HCT116 (cell line): Measurements from ENCODE around the gene RAI1. TPM values are rescaled to one million over a fixed set of nuclear protein-coding genes. Genes with fewer than 3 reads are reported as not detected.

Source experiments
- ATAC-seq: fragments of 200-7000 bp; cut with Tn5 transposase; 2 replicates; pipeline ENCODE4 v1.9.1; 2020; ENCODE audit warnings: mild to moderate bottlenecking, moderate library complexity
- BruUV-seq: library from RNA; stranded (reverse); fragments of 400-500 nt; replicated peaks from 2 replicates; lab custom pipeline; 2021; lab: Mats Ljungman, UMichigan
- CTCF ChIA-PET: fragments of 300-600 bp; sonication (Branson Sonifier 250); formaldehyde crosslinking; loops from one replicate; lab custom pipeline; 2021; ENCODE audit warnings: antibody characterized with exemption; lab: Charles Lee
- POLR2A ChIA-PET: fragments of 300-600, 350-600 bp; sonication (Branson Sonifier 250); formaldehyde crosslinking; loops from one replicate; lab custom pipeline; 2021; ENCODE audit warnings: antibody characterized with exemption; lab: Charles Lee
- RAD21 ChIA-PET, 2 experiments: fragments of 300-600 bp; sonication (Branson Sonifier 250); formaldehyde crosslinking; loops; one replicate each; lab custom pipeline; 2023; ENCODE audit warnings: low total read pairs in 2 of 2; ENCODE audit not compliant: uncharacterized antibody in 2 of 2, unreplicated experiment in 2 of 2, low non-redundant PET in 1 of 2; lab: Charles Lee
- DNase-seq: peaks from one replicate; pipeline ENCODE4 v3.0.0-alpha.2; 2010; ENCODE audit warnings: low read depth, low spot score
- H2AFZ ChIP-seq: fragments of 200-600 bp; shearing (Covaris generic), sonication (generic); 2 replicates; pipeline ENCODE4 v1.6.1; 2017; ENCODE audit warnings: low read depth, mixed run types, mixed read lengths, antibody characterized with exemption, low read length; ENCODE audit not compliant: poor library complexity, severe bottlenecking
- H3K27ac ChIP-seq: 2 replicates; pipeline ENCODE4 v1.5.1; 2012; ENCODE audit warnings: low read depth, low read length
- H3K27me3 ChIP-seq: fragments of 200-600 bp; sonication (generic); 2 replicates; pipeline ENCODE4 v1.6.1; 2016; ENCODE audit warnings: mixed run types, low read length, mixed read lengths; ENCODE audit not compliant: insufficient read depth
- H3K36me3 ChIP-seq, 2 experiments: fragments of 200-500 bp in 1 of 2; fragments of 200-600 bp in 1 of 2; sonication (Bioruptor generic) in 1 of 2; sonication (generic) in 1 of 2; 2 replicates each; pipeline versions ENCODE4 v1.5.1 to v1.6.1; 2014 to 2016; ENCODE audit warnings: low read length in 2 of 2, inconsistent platforms in 1 of 2, mixed read lengths in 1 of 2, mixed run types in 1 of 2; ENCODE audit not compliant: insufficient read depth in 2 of 2, control insufficient read depth in 1 of 2
- H3K4me1 ChIP-seq, 2 experiments: fragments of 200-600 bp in 1 of 2; sonication (generic) in 1 of 2; 2 replicates each; pipeline versions ENCODE4 v1.5.1 to v1.6.1; 2012 to 2017; ENCODE audit warnings: low read length in 2 of 2, inconsistent platforms in 1 of 2, mild to moderate bottlenecking in 1 of 2, mixed read lengths in 1 of 2, mixed run types in 1 of 2, moderate library complexity in 1 of 2; ENCODE audit not compliant: insufficient read depth in 2 of 2, control insufficient read depth in 1 of 2
- H3K4me2 ChIP-seq: fragments of 200-600 bp; sonication (generic); 2 replicates; pipeline ENCODE4 v1.6.1; 2017; ENCODE audit warnings: mixed run types, low read length, mixed read lengths
- H3K4me3 ChIP-seq, 2 experiments: fragments of 200-600 bp in 1 of 2; sonication (generic) in 1 of 2; replicated peaks in 1 of 2; 2 replicates each; pipeline ENCODE4 v1.5.1; 2011 to 2016; ENCODE audit warnings: low read length in 2 of 2, control low read depth in 1 of 2, low read depth in 1 of 2, mild to moderate bottlenecking in 1 of 2, mixed read lengths in 1 of 2, mixed run types in 1 of 2
- H3K79me2 ChIP-seq: fragments of 200-600 bp; sonication (generic); 2 replicates; pipeline ENCODE4 v1.6.1; 2017; ENCODE audit warnings: mild to moderate bottlenecking, mixed run types, low read length, moderate library complexity, mixed read lengths; ENCODE audit not compliant: insufficient read depth
- H3K9ac ChIP-seq: fragments of 200-600 bp; sonication (generic); 2 replicates; pipeline ENCODE4 v1.6.1; 2016; ENCODE audit warnings: low read length, mixed read lengths
- H3K9me2 ChIP-seq: fragments of 200-600 bp; sonication (generic), shearing (Covaris generic); 2 replicates; pipeline ENCODE4 v1.6.1; 2017; ENCODE audit warnings: mixed run types, mild to moderate bottlenecking, moderate library complexity; ENCODE audit not compliant: insufficient read depth
- H3K9me3 ChIP-seq, 2 experiments: fragments of 200-500 bp in 1 of 2; fragments of 200-600 bp in 1 of 2; sonication (Bioruptor generic) in 1 of 2; sonication (generic) in 1 of 2; 2 replicates each; pipeline ENCODE4 v1.6.1; 2014 to 2017; ENCODE audit warnings: low read length in 2 of 2, mixed read lengths in 2 of 2, inconsistent platforms in 1 of 2, low read depth in 1 of 2, mild to moderate bottlenecking in 1 of 2, mixed run types in 1 of 2, moderate library complexity in 1 of 2; ENCODE audit not compliant: control insufficient read depth in 1 of 2, insufficient read depth in 1 of 2
- H4K20me1 ChIP-seq: fragments of 200-600 bp; sonication (generic), shearing (Covaris generic); 2 replicates; pipeline ENCODE4 v1.6.1; 2017; ENCODE audit warnings: mixed run types, mild to moderate bottlenecking, moderate library complexity; ENCODE audit not compliant: insufficient read depth
- CBX3 ChIP-seq: IDR thresholded peaks from 2 replicates; pipeline ENCODE4 v1.6.1; 2012; ENCODE audit warnings: low read depth
- CEBPB ChIP-seq: IDR thresholded peaks from 2 replicates; pipeline ENCODE4 v1.6.1; 2012; ENCODE audit warnings: low read depth
- EGR1 ChIP-seq: IDR thresholded peaks from 2 replicates; pipeline ENCODE4 v1.6.1; 2012; ENCODE audit warnings: low read depth
- ELF1 ChIP-seq: IDR thresholded peaks from 2 replicates; pipeline ENCODE4 v1.6.1; 2012; ENCODE audit warnings: low read depth, borderline replicate concordance
- EZH2phosphoT487 ChIP-seq: fragments of 200-600 bp; IDR thresholded peaks from 2 replicates; pipeline ENCODE4 v1.6.1; 2018; ENCODE audit warnings: antibody characterized with exemption, borderline replicate concordance
- FOSL1 ChIP-seq: IDR thresholded peaks from 2 replicates; pipeline ENCODE4 v1.6.1; 2012; ENCODE audit warnings: low read depth
- JUND ChIP-seq: IDR thresholded peaks from 2 replicates; pipeline ENCODE4 v1.6.1; 2012
- MAX ChIP-seq: IDR thresholded peaks from 2 replicates; pipeline ENCODE4 v1.6.1; 2012
- POLR2A ChIP-seq: IDR thresholded peaks from 2 replicates; pipeline ENCODE4 v1.7.0; 2011; ENCODE audit warnings: borderline replicate concordance; ENCODE audit not compliant: insufficient read depth, insufficient read length; ENCODE audit errors: extremely low read depth
- POLR2AphosphoS5 ChIP-seq: IDR thresholded peaks from 2 replicates; pipeline ENCODE4 v1.6.1; 2011; ENCODE audit warnings: mild to moderate bottlenecking, low read depth, low read length, moderate library complexity
- RAD21 ChIP-seq: IDR thresholded peaks from 2 replicates; pipeline ENCODE4 v1.6.1; 2012; ENCODE audit warnings: low read depth, mild to moderate bottlenecking
- SIN3A ChIP-seq: IDR thresholded peaks from 2 replicates; pipeline ENCODE4 v1.6.1; 2012; ENCODE audit warnings: low read depth
- SP1 ChIP-seq: IDR thresholded peaks from 2 replicates; pipeline ENCODE4 v1.6.1; 2012; ENCODE audit warnings: low read depth
- TCF7L2 ChIP-seq: IDR thresholded peaks from 2 replicates; pipeline ENCODE4 v1.7.0; 2011; ENCODE audit warnings: borderline replicate concordance, inconsistent platforms; ENCODE audit not compliant: insufficient read depth, insufficient read length; ENCODE audit errors: extremely low read depth
- ZBTB33 ChIP-seq: IDR thresholded peaks from 2 replicates; pipeline ENCODE4 v1.6.1; 2011; ENCODE audit warnings: mild to moderate bottlenecking, low read length, moderate library complexity; ENCODE audit not compliant: insufficient replicate concordance; ENCODE audit errors: extremely low read depth
- ZFX ChIP-seq: fragments of 450-650 bp; IDR thresholded peaks from 2 replicates; pipeline ENCODE4 v1.6.1; 2017
- ZNF274 ChIP-seq: fragments of 200-500 bp; sonication (Bioruptor generic); IDR thresholded peaks from 2 replicates; pipeline ENCODE4 v1.6.1; 2014; ENCODE audit warnings: mild to moderate bottlenecking, low read depth, low read length, inconsistent platforms
- intact Hi-C: fragments of 100-400 bp; cut with micrococcal nuclease; formaldehyde crosslinking; loops from 2 replicates; pipeline ENCODE4 v1.10.0; 2022
- total RNA-seq: library from RNA; stranded (reverse); gene quantifications from one replicate; pipeline ENCODE4 v1.2.1, GENCODE V29; 2021; ENCODE audit not compliant: unreplicated experiment
- TF ChIP-seq, protein P1 (sequence below): IDR thresholded peaks from 2 replicates; pipeline ENCODE4 v1.6.1; 2012
- TF ChIP-seq, protein P2 (sequence below), 3 experiments: fragments of 200-600 bp in 1 of 3; sonication (generic) in 1 of 3; IDR thresholded peaks in 2 of 3; conservative IDR thresholded peaks in 1 of 3; 2 replicates each; pipeline ENCODE4 v1.5.1; 2012 to 2017; ENCODE audit warnings: low read depth in 2 of 3, low read length in 2 of 3, antibody characterized with exemption in 1 of 3, borderline replicate concordance in 1 of 3, control low read depth in 1 of 3, mild to moderate bottlenecking in 1 of 3, mixed read lengths in 1 of 3, mixed run types in 1 of 3, moderate library complexity in 1 of 3; ENCODE audit not compliant: insufficient read depth in 1 of 3

The RAI1 gene
- total RNA-seq, 1 experiment from 2014 or later, result 38.5 TPM

DNA sequence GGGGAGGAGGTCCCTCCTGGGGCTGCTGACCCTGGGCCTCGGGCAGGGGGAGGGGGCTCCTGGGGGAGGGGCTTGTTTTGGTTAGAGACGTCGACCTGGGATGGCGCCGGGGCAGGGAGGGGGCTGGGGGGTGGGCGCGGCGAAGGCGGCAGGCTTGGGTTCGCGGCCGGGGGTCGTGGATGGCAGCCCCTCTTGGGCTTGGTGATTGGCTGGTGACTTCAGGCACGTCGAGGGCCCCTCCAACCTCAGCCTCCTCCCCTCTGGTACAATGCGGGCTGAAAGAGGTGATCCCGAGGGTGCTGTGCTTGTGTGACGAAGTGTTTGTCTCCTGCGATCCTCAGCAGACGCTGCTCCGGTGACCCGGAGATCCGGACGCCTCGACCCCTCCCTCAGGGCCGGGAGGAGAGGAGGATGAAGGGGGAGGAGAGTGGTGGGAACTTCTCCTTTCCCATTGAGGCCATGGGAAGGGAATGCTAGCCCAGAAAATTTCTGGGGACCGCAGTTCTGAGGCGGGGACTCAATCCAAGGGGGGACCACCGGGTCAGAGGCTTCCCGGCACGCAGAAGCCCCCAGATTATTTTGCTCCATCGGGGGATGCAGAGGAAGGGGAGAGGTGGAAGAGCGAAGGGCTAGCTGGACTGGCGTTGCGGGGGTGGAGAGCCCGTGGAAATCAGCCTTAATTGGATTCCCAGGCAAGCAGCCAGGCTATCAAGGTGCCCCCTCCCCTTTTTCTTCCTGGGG is 43.9 kb downstream of the RAI1 start:
- no peaks in the 10 kb centered on the region for H3K9me3 ChIP-seq
- no peak overlapping the region for H2AFZ ChIP-seq
- RAD21 ChIA-PET, result no interaction called here
- no peak overlapping the region for H3K4me3 ChIP-seq
- H3K4me1 ChIP-seq, result peaks cover 27 to 46% of the 10 kb centered on the region in 2 experiments
- no peaks in the 10 kb centered on the region for H3K36me3 ChIP-seq
- intact Hi-C loops, result no loop called here
- DNase-seq (no peak), ATAC-seq (no peak)
- no TSS peak for BruUV-seq
- no peak overlapping the region for H3K4me2 ChIP-seq
- CTCF ChIA-PET, result no interaction called here
- no peaks in the 10 kb centered on the region for H3K27me3 ChIP-seq
- POLR2A ChIA-PET, result no interaction called here
- no peaks in the 10 kb centered on the region for H3K9me2 ChIP-seq
- no peak overlapping the region for H3K9ac ChIP-seq
- no peaks in the 10 kb centered on the region; the same call in 1 of the 2 replicates for H4K20me1 ChIP-seq
- TF ChIP-seq, protein P1, sequence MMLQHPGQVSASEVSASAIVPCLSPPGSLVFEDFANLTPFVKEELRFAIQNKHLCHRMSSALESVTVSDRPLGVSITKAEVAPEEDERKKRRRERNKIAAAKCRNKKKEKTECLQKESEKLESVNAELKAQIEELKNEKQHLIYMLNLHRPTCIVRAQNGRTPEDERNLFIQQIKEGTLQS, result no peak
- no peak for TF ChIP-seq MAX
- no peak for TF ChIP-seq SIN3A
- no peak for TF ChIP-seq POLR2A
- no peak for TF ChIP-seq ZFX
- TF ChIP-seq CBX3, result no peak
- TF ChIP-seq CEBPB, result no peak
- no peak for TF ChIP-seq ELF1
- TF ChIP-seq RAD21, result no peak
- TF ChIP-seq EZH2phosphoT487, result no peak
- TF ChIP-seq, protein P2, sequence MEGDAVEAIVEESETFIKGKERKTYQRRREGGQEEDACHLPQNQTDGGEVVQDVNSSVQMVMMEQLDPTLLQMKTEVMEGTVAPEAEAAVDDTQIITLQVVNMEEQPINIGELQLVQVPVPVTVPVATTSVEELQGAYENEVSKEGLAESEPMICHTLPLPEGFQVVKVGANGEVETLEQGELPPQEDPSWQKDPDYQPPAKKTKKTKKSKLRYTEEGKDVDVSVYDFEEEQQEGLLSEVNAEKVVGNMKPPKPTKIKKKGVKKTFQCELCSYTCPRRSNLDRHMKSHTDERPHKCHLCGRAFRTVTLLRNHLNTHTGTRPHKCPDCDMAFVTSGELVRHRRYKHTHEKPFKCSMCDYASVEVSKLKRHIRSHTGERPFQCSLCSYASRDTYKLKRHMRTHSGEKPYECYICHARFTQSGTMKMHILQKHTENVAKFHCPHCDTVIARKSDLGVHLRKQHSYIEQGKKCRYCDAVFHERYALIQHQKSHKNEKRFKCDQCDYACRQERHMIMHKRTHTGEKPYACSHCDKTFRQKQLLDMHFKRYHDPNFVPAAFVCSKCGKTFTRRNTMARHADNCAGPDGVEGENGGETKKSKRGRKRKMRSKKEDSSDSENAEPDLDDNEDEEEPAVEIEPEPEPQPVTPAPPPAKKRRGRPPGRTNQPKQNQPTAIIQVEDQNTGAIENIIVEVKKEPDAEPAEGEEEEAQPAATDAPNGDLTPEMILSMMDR (IDR thresholded peaks at IDR 0.05 in 2 of 3, conservative IDR thresholded peaks at IDR 0.05 in 1 of 3; ENCODE audit: borderline replicate concordance in 1 of 3, insufficient read depth in 1 of 3, low read depth in 2 of 3, low read length in 2 of 3), result no peak
- TF ChIP-seq POLR2AphosphoS5, result no peak
- no peak for TF ChIP-seq TCF7L2
- TF ChIP-seq ZBTB33, result no peak
- TF ChIP-seq SP1, result no peak
- no peak for TF ChIP-seq EGR1
- no peak for TF ChIP-seq ZNF274
- TF ChIP-seq JUND, result no peak
- TF ChIP-seq FOSL1, result no peak
- H3K79me2 ChIP-seq, result peaks cover 54% of the 10 kb centered on the region
- no peak overlapping the region for H3K27ac ChIP-seq
